Panc1 (cell line): Measurements from ENCODE around the gene ACLY.

Experiments used
- POLR2AphosphoS5 ChIP-seq: IDR thresholded peaks from 2 replicates; pipeline ENCODE4 v1.6.1; 2012; ENCODE audit warnings: mild to moderate bottlenecking, low read depth, low read length, moderate library complexity
- TCF7L2 ChIP-seq: IDR thresholded peaks from 2 replicates; pipeline ENCODE4 v1.6.1; 2011; ENCODE audit warnings: mild to moderate bottlenecking, low read depth, low read length, inconsistent platforms
- TF ChIP-seq, protein P1 (sequence below): fragments of 450-650 bp; IDR thresholded peaks from 2 replicates; pipeline ENCODE4 v1.5.1; 2017; ENCODE audit warnings: mild to moderate bottlenecking
- TF ChIP-seq, protein P2 (sequence below), 2 experiments: IDR thresholded peaks; 2 replicates each; pipeline ENCODE4 v1.6.1; 2011 to 2012; ENCODE audit warnings: low read depth in 2 of 2, control low read depth in 1 of 2, low read length in 1 of 2, mild to moderate bottlenecking in 1 of 2, moderate library complexity in 1 of 2; ENCODE audit not compliant: insufficient read depth in 1 of 2

DNA sequence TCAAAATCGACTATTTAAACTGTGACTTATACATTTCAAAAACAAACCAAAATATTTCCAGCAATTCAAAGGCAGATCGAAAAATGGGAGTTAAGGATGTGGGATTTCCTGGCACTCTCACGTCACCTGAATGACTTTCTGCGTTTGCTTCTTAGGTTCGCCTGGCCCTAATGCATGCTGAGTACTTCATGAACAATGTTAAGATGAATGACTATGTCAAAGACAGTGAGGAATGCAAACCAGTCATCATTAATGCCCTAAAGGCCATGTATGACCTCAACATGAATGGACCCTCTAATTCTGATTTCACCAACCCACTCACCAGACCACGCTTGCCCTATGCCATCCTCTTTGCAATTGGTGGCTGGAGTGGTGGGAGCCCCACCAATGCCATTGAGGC is 73.8 kb downstream of the ACLY start:
- TF ChIP-seq POLR2AphosphoS5 = no peak
- TF ChIP-seq, protein P1, sequence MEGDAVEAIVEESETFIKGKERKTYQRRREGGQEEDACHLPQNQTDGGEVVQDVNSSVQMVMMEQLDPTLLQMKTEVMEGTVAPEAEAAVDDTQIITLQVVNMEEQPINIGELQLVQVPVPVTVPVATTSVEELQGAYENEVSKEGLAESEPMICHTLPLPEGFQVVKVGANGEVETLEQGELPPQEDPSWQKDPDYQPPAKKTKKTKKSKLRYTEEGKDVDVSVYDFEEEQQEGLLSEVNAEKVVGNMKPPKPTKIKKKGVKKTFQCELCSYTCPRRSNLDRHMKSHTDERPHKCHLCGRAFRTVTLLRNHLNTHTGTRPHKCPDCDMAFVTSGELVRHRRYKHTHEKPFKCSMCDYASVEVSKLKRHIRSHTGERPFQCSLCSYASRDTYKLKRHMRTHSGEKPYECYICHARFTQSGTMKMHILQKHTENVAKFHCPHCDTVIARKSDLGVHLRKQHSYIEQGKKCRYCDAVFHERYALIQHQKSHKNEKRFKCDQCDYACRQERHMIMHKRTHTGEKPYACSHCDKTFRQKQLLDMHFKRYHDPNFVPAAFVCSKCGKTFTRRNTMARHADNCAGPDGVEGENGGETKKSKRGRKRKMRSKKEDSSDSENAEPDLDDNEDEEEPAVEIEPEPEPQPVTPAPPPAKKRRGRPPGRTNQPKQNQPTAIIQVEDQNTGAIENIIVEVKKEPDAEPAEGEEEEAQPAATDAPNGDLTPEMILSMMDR = no peak
- TF ChIP-seq, protein P2, sequence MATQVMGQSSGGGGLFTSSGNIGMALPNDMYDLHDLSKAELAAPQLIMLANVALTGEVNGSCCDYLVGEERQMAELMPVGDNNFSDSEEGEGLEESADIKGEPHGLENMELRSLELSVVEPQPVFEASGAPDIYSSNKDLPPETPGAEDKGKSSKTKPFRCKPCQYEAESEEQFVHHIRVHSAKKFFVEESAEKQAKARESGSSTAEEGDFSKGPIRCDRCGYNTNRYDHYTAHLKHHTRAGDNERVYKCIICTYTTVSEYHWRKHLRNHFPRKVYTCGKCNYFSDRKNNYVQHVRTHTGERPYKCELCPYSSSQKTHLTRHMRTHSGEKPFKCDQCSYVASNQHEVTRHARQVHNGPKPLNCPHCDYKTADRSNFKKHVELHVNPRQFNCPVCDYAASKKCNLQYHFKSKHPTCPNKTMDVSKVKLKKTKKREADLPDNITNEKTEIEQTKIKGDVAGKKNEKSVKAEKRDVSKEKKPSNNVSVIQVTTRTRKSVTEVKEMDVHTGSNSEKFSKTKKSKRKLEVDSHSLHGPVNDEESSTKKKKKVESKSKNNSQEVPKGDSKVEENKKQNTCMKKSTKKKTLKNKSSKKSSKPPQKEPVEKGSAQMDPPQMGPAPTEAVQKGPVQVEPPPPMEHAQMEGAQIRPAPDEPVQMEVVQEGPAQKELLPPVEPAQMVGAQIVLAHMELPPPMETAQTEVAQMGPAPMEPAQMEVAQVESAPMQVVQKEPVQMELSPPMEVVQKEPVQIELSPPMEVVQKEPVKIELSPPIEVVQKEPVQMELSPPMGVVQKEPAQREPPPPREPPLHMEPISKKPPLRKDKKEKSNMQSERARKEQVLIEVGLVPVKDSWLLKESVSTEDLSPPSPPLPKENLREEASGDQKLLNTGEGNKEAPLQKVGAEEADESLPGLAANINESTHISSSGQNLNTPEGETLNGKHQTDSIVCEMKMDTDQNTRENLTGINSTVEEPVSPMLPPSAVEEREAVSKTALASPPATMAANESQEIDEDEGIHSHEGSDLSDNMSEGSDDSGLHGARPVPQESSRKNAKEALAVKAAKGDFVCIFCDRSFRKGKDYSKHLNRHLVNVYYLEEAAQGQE (IDR thresholded peaks at IDR 0.05; ENCODE audit: insufficient read depth in 1 of 2, low read depth in 2 of 2, low read length in 1 of 2) = no peak
- no peak for TF ChIP-seq TCF7L2
